C4-2B (cell line): ENCODE measurements around the gene BCL2L13.
"Not testable (repeated sequence)": the region's sequence is repeated elsewhere in the genome, so short reads cannot be mapped to it uniquely, and the experiment has no call there.

Source experiments
- H3K27ac ChIP-seq: fragments of 450-650 bp; 2 replicates; pipeline ENCODE4 v1.5.1; 2017
- ZFX ChIP-seq: fragments of 450-650 bp; IDR thresholded peaks from 2 replicates; pipeline ENCODE4 v1.6.1; 2017
- TF ChIP-seq, protein P1 (sequence below): fragments of 450-650 bp; conservative IDR thresholded peaks from 2 replicates; pipeline ENCODE4 v1.5.1; 2017; ENCODE audit warnings: mild to moderate bottlenecking

Gene BCL2L13

DNA sequence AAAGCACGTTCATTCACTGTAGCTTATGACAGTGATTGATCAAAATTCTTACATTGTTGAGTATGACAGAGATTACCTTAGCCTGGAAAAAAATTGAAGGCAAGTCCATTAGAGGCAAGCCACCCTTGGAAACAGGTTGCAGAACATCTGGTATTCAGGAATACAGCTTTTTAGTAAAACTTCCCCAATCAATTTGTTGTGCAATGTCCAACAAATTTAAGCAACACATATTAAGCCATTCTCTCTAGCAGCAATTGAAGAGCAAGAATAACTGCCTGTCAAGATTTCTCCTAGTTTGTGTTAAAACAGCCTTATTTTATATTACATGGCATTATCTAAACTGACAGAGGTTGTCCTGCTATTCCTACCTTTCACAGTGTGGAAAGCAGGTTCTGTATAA lies 37.0 kb downstream of the BCL2L13 start:
- TF ChIP-seq, protein P1, sequence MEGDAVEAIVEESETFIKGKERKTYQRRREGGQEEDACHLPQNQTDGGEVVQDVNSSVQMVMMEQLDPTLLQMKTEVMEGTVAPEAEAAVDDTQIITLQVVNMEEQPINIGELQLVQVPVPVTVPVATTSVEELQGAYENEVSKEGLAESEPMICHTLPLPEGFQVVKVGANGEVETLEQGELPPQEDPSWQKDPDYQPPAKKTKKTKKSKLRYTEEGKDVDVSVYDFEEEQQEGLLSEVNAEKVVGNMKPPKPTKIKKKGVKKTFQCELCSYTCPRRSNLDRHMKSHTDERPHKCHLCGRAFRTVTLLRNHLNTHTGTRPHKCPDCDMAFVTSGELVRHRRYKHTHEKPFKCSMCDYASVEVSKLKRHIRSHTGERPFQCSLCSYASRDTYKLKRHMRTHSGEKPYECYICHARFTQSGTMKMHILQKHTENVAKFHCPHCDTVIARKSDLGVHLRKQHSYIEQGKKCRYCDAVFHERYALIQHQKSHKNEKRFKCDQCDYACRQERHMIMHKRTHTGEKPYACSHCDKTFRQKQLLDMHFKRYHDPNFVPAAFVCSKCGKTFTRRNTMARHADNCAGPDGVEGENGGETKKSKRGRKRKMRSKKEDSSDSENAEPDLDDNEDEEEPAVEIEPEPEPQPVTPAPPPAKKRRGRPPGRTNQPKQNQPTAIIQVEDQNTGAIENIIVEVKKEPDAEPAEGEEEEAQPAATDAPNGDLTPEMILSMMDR, result no peak
- TF ChIP-seq ZFX, result no peak
- H3K27ac ChIP-seq, result no peak overlapping the region

DNA sequence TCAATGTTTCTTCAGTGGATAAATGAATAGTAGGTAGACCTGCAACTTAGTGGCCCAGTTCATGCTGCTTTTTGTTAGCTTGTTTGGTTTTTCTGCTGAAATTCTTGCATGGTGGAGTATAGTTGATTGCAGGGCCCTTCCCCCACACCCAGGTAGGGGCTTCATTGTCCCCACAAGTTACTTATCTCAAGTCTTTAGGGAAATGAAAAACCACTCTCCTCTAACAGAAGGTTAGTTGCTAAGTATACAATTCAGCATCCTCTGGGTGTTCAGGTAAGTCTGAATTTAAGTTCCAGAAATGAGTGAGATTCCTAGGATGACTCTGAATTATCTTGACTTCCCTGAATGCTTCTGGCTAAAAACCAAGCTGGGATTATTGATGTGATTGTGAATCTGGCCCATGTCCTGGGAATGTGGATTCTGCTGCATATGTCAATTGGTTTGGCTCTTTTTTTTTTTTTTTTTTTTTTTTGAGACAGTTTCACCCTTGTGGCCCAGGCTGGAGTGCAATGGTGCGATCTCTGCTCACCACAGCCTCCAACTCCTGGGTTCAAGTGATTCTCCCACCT lies 40.3 kb downstream of the BCL2L13 start:
- H3K27ac ChIP-seq, result no peak overlapping the region
- TF ChIP-seq, protein P1, result no peak
- no peak for TF ChIP-seq ZFX

DNA sequence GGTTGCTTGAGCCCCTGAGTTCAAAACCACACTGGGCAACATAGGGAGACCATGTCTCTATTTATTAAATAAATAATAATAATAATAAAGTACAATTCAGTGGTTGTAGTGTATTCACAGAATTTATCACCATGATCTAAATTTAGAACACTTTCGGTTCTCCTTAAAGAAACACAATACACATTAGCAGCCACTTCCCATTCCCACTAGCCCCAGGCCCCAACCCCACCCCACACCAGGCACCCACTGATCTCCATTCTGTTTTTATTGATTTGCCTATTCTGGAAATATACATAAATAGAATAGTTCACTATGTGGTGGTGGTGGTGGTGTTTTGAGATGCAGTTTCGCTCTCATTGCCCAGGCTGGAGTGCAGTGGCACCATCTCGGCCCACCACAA lies 45.7 kb downstream of the BCL2L13 start:
- TF ChIP-seq ZFX, result no peak
- TF ChIP-seq, protein P1, result no peak
- no peak overlapping the region for H3K27ac ChIP-seq

DNA sequence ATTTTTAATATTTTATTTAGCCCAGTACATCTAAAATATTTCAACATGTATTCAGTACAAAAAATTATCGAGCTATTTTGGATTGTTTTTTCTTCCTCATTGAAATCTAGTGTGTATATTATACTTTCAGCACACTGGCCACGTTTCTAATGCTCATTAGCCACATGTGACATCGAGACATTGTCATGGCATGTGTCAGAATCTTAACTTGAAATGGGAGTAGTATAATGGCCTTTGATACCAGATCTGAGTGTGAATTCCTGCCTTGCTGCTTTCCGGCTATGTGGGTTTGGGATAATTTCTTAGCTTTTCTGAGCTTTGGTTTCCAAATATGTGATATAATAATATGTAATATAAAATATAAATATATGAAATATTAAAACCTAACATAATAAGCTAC lies 54.3 kb downstream of the BCL2L13 start:
- H3K27ac ChIP-seq, result no peak overlapping the region
- TF ChIP-seq ZFX, result no peak
- TF ChIP-seq, protein P1, result no peak

DNA sequence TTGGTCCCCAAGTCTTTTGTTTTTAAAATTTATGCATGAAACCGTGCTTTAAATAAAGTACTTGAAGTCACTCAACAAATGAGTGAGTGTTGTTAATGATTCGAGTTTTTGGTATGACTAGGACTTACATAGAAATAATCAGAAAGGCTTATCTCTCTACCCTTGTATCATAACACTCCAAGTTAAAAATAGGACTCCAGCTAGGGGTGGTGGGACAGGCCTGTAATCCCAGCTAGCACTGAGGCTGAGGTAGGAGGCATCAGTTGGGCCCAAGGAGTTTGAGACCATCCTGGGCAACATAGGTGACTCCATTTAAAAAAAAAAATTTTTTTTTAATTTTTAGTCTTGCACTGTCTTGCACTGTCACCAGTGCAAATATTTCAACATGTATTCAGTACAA lies 55.6 kb downstream of the BCL2L13 start:
- H3K27ac ChIP-seq, result no peak overlapping the region
- TF ChIP-seq, protein P1, result no peak
- TF ChIP-seq ZFX, result no peak

DNA sequence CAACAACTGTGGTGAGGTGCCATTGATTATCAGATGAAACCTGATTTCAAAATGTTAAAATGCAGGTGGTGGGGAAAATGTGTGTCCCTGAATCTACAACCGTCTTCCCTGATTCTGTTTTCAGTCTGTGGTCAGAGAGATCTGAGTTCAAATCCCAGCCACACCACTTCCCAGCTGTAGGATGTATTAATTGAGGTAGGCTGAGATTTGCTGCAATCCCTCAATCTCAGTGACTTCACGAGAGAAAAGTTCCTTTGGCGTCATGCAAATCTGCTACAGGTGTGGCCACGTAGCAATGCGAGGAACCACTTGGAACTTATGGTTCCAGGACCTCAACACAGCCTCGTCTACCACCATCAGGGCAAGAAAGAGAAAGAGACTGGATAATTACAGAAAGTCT lies 56.2 kb downstream of the BCL2L13 start:
- H3K27ac ChIP-seq, result no peak overlapping the region
- TF ChIP-seq, protein P1, result no peak
- no peak for TF ChIP-seq ZFX

DNA sequence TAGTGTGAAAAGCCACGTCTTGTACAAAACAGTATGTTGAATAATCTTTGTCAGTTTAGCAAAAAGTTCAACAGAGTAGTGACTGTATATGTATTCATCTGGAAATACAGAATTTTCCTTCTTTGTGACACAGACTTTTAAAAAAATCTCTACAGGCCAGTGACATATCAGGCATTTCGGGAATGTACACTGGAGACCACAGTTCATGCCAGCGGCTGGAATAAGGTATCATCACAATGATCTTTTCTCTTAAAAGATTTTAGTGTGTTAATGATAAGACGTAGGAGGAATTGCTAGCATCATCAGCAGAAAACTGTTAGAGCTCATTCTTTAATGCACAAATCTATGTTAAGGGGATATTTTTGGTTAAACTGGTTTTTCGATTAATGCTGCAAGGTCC lies 57.4 kb downstream of the BCL2L13 start:
- no peak for TF ChIP-seq ZFX
- TF ChIP-seq, protein P1, result no peak
- no peak overlapping the region for H3K27ac ChIP-seq

DNA sequence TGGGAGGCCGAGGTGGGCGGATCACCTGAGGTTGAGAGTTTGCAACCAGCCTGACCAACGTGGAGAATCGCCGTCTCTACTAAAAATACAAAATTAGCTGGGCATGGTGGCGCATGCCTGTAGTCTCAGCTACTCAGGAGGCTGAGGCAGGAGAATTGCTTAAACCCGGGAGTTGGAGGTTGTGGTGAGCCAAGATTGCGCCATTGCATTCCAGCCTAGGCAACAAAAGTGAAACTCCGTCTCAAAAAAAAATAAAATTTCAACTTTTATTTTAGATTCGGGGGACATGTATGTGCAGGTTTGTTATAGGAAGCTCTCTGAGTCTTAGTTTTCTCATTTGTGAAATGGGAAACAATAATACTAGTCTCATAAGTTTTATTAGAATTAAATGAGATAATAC lies 58.6 kb downstream of the BCL2L13 start:
- not testable (repeated sequence) for H3K27ac ChIP-seq

DNA sequence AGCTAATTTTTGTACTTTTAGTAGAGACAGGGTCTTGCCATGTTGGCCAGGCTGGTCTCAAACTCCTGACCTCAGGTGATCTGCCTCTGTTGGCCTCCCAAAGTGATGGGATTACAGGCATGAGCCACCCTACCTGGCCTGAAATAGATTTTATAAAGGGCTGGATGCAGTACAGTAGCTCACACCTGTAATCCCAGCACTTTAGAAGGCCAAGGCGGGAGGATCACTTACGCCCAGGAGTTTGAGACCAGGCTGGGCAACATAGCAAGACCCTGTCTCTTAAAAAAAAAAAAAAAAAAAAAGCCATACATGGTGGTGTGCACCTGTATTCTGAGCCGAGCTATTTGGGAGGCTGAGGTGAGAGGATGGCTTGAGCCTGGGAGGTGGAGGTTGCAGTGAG lies 59.7 kb downstream of the BCL2L13 start:
- H3K27ac ChIP-seq, result not testable (repeated sequence)
